Measurements from ENCODE around the gene ODAD4. TPM values are rescaled to one million over a fixed set of nuclear protein-coding genes. Genes with fewer than 3 reads are reported as not detected.

The ODAD4 gene
- polyA plus RNA-seq, 3 donors: 0.04 to 0.28 (median 0.23) TPM

GRCh38 chr17:41970901-41971331, 40.5 kb downstream of the ODAD4 start:
- Histone ChIP-seq H3K79me2 (ENCODE audit: insufficient read depth, low read length) (peaks cover 74% of the 10 kb centered on the region), H4K20me1 (ENCODE audit: insufficient read depth, low read length) (peaks cover 90% of the 10 kb centered on the region), H3K9ac (ENCODE audit: insufficient read depth, low read length, poor library complexity, severe bottlenecking) (no peak overlapping the region), H3K4me3 (replicated peaks in 1 of 3; ENCODE audit: low read depth in 2 of 3, low read length in 3 of 3) (no peak overlapping the region), H3K4me2 (replicated peaks; ENCODE audit: extremely low read depth, low read length, poor library complexity, severe bottlenecking) (no peak overlapping the region), H3K27ac (ENCODE audit: low read depth in 1 of 2, low read length in 2 of 2) (peak overlapping the region in 1 of 2 donors; percentile 62), H2AFZ (ENCODE audit: insufficient read depth, low read depth, low read length, poor library complexity, severe bottlenecking) (no peak overlapping the region), H3K36me3 (replicated peaks in 1 of 2; ENCODE audit: control insufficient read depth in 1 of 2, insufficient read depth in 2 of 2, low read length in 2 of 2) (peaks cover 51 to 68% of the 10 kb centered on the region in 2 donors), H3K27me3 (ENCODE audit: control insufficient read depth in 2 of 2, insufficient read depth in 2 of 2, low read length in 2 of 2) (no peaks in the 10 kb centered on the region), H3K9me3 (replicated peaks in 1 of 2; ENCODE audit: control insufficient read depth in 1 of 2, insufficient read depth in 1 of 2, low read length in 2 of 2) (no peaks in the 10 kb centered on the region), H3K4me1 (ENCODE audit: control insufficient read depth in 1 of 2, insufficient read depth in 2 of 2, low read length in 2 of 2) (peaks cover 13 to 32% of the 10 kb centered on the region in 2 donors)
- intact Hi-C loops (cut with micrococcal nuclease): loop anchor here in 1 of 2 donors (5.0 kb wide), 1 partner anchor 34 kb away; no protein-coding TSS in a partner anchor
- no peak for DNase-seq
- peak overlapping the region in 4 of 7 donors; percentile 42 to 82 (median 58) for H3K27ac Mint-ChIP-seq
- no peak for TF ChIP-seq CTCF (IDR thresholded peaks at IDR 0.05)
- peaks cover 37% of the 10 kb centered on the region for H3K4me1 Mint-ChIP-seq
- peaks cover 0 to under 1% (median 0%) of the 10 kb centered on the region in 3 donors for H3K27me3 Mint-ChIP-seq (ENCODE audit: low read depth in 3 of 3)
- H3K36me3 Mint-ChIP-seq: peaks cover 39 to 63% of the 10 kb centered on the region in 2 donors
- WGBS (ENCODE audit: insufficient coverage): 92% methylated on average over 1 of the region's 5 CpGs
- no peak overlapping the region for H3K4me3 Mint-ChIP-seq
- H3K9me3 Mint-ChIP-seq: no peaks in the 10 kb centered on the region

DNA sequence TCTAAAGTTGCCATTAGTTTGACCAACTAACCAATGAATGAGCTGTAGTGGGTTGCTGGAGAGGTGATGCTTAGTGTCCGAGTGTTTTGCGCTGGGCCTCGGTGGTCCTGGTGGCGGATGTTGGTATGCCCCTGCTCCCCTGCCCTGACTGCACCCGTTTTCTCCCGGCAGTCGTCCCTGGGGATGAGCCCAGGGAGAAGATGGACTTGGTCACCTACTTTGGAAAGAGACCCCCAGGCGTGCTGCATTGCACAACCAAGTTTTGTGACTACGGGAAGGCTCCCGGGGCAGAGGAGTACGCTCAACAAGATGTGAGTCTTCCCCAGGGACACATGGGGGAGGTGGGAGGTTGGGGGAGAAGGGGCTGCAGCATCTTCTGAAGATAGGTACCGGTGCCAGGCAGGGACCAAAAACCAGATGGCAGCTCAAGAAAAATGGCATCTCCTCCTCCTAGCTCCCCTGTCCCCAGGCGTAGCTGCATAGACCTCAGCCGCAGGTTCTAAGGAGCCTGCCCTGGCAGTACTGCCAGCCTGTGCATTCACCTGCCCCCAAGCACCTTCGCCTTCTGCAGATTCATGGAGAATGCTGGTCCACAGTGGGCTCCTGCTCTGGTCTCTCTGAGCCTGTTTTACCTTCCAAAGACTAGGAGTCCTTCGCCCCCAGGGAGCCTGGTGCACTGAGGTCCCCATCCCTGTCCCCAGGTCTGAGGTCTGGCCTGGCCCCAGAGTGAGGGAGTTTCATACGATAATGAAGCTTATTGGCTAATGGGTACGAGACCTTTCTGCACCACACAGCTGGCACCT, 41.5 kb downstream of the ODAD4 start:
- Histone ChIP-seq H3K4me3 (replicated peaks in 1 of 3; ENCODE audit: low read depth in 2 of 3, low read length in 3 of 3) (no peak overlapping the region), H4K20me1 (ENCODE audit: insufficient read depth, low read length) (peaks cover 100% of the 10 kb centered on the region), H2AFZ (ENCODE audit: insufficient read depth, low read depth, low read length, poor library complexity, severe bottlenecking) (no peak overlapping the region), H3K79me2 (ENCODE audit: insufficient read depth, low read length) (peaks cover 74% of the 10 kb centered on the region), H3K9ac (ENCODE audit: insufficient read depth, low read length, poor library complexity, severe bottlenecking) (no peak overlapping the region), H3K27me3 (ENCODE audit: control insufficient read depth in 2 of 2, insufficient read depth in 2 of 2, low read length in 2 of 2) (no peaks in the 10 kb centered on the region), H3K27ac (ENCODE audit: low read depth in 1 of 2, low read length in 2 of 2) (peak overlapping the region in 1 of 2 donors; percentile 16), H3K36me3 (replicated peaks in 1 of 2; ENCODE audit: control insufficient read depth in 1 of 2, insufficient read depth in 2 of 2, low read length in 2 of 2) (peaks cover 62 to 78% of the 10 kb centered on the region in 2 donors), H3K4me2 (replicated peaks; ENCODE audit: extremely low read depth, low read length, poor library complexity, severe bottlenecking) (no peak overlapping the region), H3K4me1 (ENCODE audit: control insufficient read depth in 1 of 2, insufficient read depth in 2 of 2, low read length in 2 of 2) (peaks cover 10 to 26% of the 10 kb centered on the region in 2 donors), H3K9me3 (replicated peaks in 1 of 2; ENCODE audit: control insufficient read depth in 1 of 2, insufficient read depth in 1 of 2, low read length in 2 of 2) (no peaks in the 10 kb centered on the region)
- Mint-ChIP-seq H3K9me3 (no peaks in the 10 kb centered on the region), H3K36me3 (peaks cover 48 to 73% of the 10 kb centered on the region in 2 donors), H3K4me3 (no peak overlapping the region), H3K4me1 (peaks cover 32% of the 10 kb centered on the region), H3K27ac (peak overlapping the region in 3 of 7 donors; percentile 15 to 53 (median 28)), H3K27me3 (ENCODE audit: low read depth in 3 of 3) (no peaks in the 10 kb centered on the region)
- no peak for TF ChIP-seq CTCF (IDR thresholded peaks at IDR 0.05)
- intact Hi-C loops (cut with micrococcal nuclease): loop anchor here in 1 of 2 donors (5.0 kb wide), 1 partner anchor 35 kb away; no protein-coding TSS in a partner anchor
- no peak for DNase-seq
- 91% methylated on average over 13 of the region's 18 CpGs for WGBS (ENCODE audit: insufficient coverage)

All from CD14-positive monocyte (primary cell).